Stomach (tissue), 4 donors: Measurements from ENCODE around the gene CBX7.

ENCODE experiments used
- EP300 ChIP-seq: sonication (generic); formaldehyde crosslinking; IDR thresholded peaks from one replicate; pipeline ENCODE4 v1.6.1; 2017; ENCODE audit warnings: antibody characterized with exemption
- POLR2A ChIP-seq, 4 donors: fragments of 450-650 bp; IDR thresholded peaks; one replicate each; pipeline ENCODE4 v1.6.1; 2016; ENCODE audit warnings: antibody characterized with exemption in 4 of 4, control low read depth in 2 of 4, mild to moderate bottlenecking in 1 of 4, moderate library complexity in 1 of 4
- POLR2AphosphoS5 ChIP-seq, 3 donors: sonication (generic); formaldehyde crosslinking; IDR thresholded peaks; one replicate each; pipeline ENCODE4 v1.6.1; 2016; ENCODE audit warnings: antibody characterized with exemption in 3 of 3
- TF ChIP-seq, protein P1 (sequence below), 7 experiments: fragments of 450-650 bp in 4 of 7; fragments of 200-600 bp in 3 of 7; sonication (generic) in 3 of 7; IDR thresholded peaks; one replicate each; pipeline ENCODE4 v1.5.1; 2016 to 2019; ENCODE audit warnings: antibody characterized with exemption in 7 of 7, control low read depth in 2 of 7, mild to moderate bottlenecking in 1 of 7

DNA sequence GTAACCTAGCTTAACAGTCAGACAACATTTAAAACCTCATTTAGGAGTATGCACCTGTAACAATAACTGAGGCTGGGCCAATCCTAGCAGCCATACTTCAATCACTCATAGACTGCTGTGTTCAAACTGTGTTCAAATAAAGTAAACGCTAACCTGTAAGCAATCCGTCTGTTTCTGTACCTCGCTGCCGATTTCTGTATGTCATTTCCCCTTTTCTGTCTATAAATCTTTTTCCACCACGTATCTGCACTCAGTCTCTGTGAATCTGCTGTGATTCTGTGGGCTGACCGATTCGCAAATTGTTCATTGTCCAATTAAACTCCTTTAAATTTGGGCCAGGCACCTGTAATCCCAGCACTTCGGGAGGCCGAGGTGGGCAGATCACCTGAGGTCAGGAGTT lies 43.1 kb downstream of the CBX7 start:
- TF ChIP-seq, protein P1, sequence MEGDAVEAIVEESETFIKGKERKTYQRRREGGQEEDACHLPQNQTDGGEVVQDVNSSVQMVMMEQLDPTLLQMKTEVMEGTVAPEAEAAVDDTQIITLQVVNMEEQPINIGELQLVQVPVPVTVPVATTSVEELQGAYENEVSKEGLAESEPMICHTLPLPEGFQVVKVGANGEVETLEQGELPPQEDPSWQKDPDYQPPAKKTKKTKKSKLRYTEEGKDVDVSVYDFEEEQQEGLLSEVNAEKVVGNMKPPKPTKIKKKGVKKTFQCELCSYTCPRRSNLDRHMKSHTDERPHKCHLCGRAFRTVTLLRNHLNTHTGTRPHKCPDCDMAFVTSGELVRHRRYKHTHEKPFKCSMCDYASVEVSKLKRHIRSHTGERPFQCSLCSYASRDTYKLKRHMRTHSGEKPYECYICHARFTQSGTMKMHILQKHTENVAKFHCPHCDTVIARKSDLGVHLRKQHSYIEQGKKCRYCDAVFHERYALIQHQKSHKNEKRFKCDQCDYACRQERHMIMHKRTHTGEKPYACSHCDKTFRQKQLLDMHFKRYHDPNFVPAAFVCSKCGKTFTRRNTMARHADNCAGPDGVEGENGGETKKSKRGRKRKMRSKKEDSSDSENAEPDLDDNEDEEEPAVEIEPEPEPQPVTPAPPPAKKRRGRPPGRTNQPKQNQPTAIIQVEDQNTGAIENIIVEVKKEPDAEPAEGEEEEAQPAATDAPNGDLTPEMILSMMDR (IDR thresholded peaks at IDR 0.05) = no peak
- TF ChIP-seq POLR2AphosphoS5 (IDR thresholded peaks at IDR 0.05) (no peak), POLR2A (IDR thresholded peaks at IDR 0.05) (no peak), EP300 (no peak)
